OCI-LY3 (cell line): ENCODE measurements around the gene OTUD1.

ENCODE experiments used
- EZH2phosphoT487 ChIP-seq: fragments of 200-600 bp; shearing (Covaris generic); IDR thresholded peaks from 2 replicates; pipeline ENCODE4 v1.6.1; 2018; ENCODE audit warnings: antibody characterized with exemption, mixed run types, low read depth
- TF ChIP-seq, protein P1 (sequence below): fragments of 200-600, 300-600 bp; sonication (generic); IDR thresholded peaks from 2 replicates; pipeline ENCODE4 v1.5.1; 2014; ENCODE audit warnings: antibody characterized with exemption, low read length, low read depth

GRCh38 chr10:23417254-23417653 is 21.6 kb upstream of the OTUD1 start:
- TF ChIP-seq, protein P1, sequence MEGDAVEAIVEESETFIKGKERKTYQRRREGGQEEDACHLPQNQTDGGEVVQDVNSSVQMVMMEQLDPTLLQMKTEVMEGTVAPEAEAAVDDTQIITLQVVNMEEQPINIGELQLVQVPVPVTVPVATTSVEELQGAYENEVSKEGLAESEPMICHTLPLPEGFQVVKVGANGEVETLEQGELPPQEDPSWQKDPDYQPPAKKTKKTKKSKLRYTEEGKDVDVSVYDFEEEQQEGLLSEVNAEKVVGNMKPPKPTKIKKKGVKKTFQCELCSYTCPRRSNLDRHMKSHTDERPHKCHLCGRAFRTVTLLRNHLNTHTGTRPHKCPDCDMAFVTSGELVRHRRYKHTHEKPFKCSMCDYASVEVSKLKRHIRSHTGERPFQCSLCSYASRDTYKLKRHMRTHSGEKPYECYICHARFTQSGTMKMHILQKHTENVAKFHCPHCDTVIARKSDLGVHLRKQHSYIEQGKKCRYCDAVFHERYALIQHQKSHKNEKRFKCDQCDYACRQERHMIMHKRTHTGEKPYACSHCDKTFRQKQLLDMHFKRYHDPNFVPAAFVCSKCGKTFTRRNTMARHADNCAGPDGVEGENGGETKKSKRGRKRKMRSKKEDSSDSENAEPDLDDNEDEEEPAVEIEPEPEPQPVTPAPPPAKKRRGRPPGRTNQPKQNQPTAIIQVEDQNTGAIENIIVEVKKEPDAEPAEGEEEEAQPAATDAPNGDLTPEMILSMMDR = no peak
- no peak for TF ChIP-seq EZH2phosphoT487
